ENCODE data around the gene CKLF.
"Not testable (repeated sequence)": the region's sequence is repeated elsewhere in the genome, so short reads cannot be mapped to it uniquely, and the experiment has no call there.

CKLF gene

DNA sequence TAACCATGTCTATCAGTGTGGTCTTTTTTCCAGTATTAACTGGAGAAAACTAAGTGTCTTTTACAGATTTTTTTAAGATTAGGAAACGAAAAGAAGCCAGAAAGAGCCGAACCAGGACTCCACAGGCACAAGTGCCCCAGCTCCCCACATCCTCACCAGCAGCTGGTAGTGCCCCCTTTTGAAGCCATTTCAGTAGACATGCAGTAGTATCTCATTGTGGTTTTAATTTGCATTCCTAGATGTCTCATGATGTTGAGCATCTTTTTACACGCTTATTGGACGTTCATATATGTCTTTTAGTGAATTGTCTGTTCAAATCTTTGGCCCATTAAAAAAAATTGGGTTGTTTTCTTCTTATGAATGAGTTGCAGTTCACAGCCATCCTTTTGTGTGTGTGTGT is 47.4 kb downstream of the CKLF start:
- no peak overlapping the region for H3K9ac ChIP-seq (ENCODE audit: low read depth, low read length)
- H3K4me1 ChIP-seq (ENCODE audit: insufficient read depth, low read length): no peaks in the 10 kb centered on the region
- no peaks in the 10 kb centered on the region for H3K9me3 ChIP-seq (ENCODE audit: control insufficient read depth, insufficient read depth, low read length)
- H3K36me3 ChIP-seq (ENCODE audit: insufficient read depth, low read length): no peaks in the 10 kb centered on the region

DNA sequence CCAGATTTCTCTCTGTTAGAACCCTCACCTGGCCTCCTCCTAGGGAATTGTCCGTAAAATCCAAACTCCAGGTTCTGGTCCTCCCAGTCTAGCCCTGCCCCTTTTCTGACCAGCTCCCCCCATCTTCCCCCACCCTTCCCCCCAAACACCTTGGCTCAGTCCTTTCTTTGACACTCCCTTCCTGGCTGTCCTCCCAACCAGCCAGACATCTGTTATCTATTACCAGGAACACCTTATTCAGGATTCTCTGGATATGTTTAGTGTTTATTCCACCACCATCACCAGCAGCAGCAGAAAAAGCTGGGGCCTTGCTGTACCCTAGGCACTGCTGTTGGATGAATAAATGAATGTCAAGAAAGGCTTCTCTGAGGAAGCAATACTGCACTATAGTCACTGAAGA is 48.1 kb downstream of the CKLF start:
- H3K9ac ChIP-seq (ENCODE audit: low read depth, low read length): no peak overlapping the region
- H3K4me1 ChIP-seq (ENCODE audit: insufficient read depth, low read length): no peaks in the 10 kb centered on the region
- H3K9me3 ChIP-seq (ENCODE audit: control insufficient read depth, insufficient read depth, low read length): no peaks in the 10 kb centered on the region
- no peaks in the 10 kb centered on the region for H3K36me3 ChIP-seq (ENCODE audit: insufficient read depth, low read length)

GRCh38 chr16:66601471-66601870 is 49.1 kb downstream of the CKLF start:
- no peak overlapping the region for H3K9ac ChIP-seq (ENCODE audit: low read depth, low read length)
- H3K4me1 ChIP-seq (ENCODE audit: insufficient read depth, low read length): peaks cover 7% of the 10 kb centered on the region; the same call in 1 of the 2 replicates
- H3K9me3 ChIP-seq (ENCODE audit: control insufficient read depth, insufficient read depth, low read length): no peaks in the 10 kb centered on the region
- no peaks in the 10 kb centered on the region for H3K36me3 ChIP-seq (ENCODE audit: insufficient read depth, low read length)

- H3K9me3 ChIP-seq (ENCODE audit: control insufficient read depth, insufficient read depth, low read length): no peaks in the 10 kb centered on the region
- H3K36me3 ChIP-seq (ENCODE audit: insufficient read depth, low read length): no peaks in the 10 kb centered on the region
- peak overlapping the region; percentile 69 for H3K9ac ChIP-seq (ENCODE audit: low read depth, low read length)
- peaks cover 15% of the 10 kb centered on the region for H3K4me1 ChIP-seq (ENCODE audit: insufficient read depth, low read length)
Measured at GRCh38 chr16:66603537-66604375, 51.4 kb downstream of the CKLF start.

DNA sequence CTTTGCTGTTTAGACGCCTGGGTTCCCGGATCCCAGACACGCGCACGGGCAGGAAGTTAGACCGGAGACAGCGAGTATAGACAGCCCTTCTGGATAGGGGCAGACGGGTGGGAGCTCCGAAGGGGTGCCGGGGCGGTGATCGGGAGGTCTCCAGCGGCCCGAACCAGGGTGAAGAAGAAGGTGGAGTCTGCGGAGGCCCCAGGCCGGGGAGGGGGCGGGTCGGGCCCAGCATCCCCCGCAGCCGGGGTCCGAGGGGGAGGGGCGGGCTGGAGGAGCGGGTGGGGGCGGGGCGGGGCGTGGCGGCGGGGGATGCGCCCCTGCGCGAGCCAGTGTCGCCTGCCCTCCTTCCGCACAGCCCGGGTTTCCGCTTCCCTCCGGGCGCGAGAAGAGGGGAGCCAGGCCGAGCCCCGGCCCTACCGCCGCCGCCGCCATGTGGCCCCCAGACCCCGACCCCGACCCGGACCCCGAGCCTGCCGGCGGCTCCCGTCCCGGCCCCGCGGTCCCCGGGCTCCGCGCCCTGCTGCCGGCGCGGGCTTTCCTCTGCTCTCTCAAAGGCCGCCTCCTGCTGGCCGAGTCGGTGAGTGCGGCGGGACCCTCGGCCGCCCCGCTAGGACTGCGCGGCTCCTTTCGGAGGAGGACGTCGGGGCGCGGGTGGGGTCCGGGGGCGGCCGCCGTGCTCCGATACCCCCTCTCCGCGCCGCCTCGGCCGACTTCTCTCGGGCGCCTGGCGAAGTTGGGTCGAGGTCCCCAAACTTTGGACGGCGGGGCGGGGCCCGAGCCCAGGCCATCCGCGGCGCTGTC is 52.2 kb downstream of the CKLF start, which contains the start of gene CMTM3:
CMTM3 (plus strand) TSS at position 329 of the 801 bp plus-strand sequence; CDS start at position 431, 102 bp downstream.
- Histone ChIP-seq H3K4me1 (ENCODE audit: insufficient read depth, low read length) (peaks cover 19% of the 10 kb centered on the region), H3K9ac (ENCODE audit: low read depth, low read length) (peak within 1 kb of the TSS; percentile 70), H3K9me3 (ENCODE audit: control insufficient read depth, insufficient read depth, low read length) (no peaks in the 10 kb centered on the region), H3K36me3 (ENCODE audit: insufficient read depth, low read length) (no peaks in the 10 kb centered on the region)

DNA sequence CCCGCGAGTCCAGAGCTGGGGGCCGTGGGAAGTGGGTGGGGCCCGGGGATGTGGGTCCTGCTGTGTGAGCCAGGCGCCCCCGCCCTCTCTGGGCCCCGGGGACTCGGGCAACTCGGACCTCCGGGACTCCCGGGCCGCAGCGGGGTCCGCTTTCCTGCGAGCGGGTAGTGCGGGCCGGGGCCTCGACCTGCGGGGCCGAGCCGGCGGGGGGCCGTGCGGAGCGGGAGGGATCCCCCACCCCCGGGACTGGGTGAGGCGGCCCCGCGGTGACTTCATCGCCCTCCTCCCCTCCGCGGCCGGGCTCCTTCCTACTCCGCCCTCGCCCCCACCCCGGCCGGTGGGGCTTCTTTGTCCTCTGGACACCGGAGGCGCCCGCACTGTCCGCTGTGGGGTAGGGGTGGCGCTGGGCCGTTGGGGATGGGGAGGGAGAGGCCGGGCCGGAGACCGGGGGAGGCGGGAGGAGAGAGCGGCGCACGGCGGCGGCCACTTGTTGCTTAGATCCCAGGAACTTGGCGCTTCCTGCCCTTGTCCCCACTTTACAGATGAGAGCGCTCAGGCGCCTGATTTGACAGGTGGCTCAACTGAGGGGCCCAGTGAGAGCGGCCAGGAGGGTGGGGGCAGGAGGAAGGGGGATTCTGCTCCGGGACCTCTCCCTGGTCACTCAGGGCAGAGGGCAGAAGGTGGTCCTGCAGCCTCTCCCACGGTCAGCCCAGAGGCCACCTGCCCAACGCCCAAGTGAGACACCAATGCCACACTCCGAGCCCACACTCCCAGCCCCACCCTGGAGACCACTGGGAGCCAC is 53.0 kb downstream of the CKLF start:
- Histone ChIP-seq H3K9me3 (ENCODE audit: control insufficient read depth, insufficient read depth, low read length) (no peaks in the 10 kb centered on the region), H3K36me3 (ENCODE audit: insufficient read depth, low read length) (peaks cover 3% of the 10 kb centered on the region; the same call in 1 of the 2 replicates), H3K4me1 (ENCODE audit: insufficient read depth, low read length) (peaks cover 19% of the 10 kb centered on the region), H3K9ac (ENCODE audit: low read depth, low read length) (peak overlapping the region; percentile 70)

DNA sequence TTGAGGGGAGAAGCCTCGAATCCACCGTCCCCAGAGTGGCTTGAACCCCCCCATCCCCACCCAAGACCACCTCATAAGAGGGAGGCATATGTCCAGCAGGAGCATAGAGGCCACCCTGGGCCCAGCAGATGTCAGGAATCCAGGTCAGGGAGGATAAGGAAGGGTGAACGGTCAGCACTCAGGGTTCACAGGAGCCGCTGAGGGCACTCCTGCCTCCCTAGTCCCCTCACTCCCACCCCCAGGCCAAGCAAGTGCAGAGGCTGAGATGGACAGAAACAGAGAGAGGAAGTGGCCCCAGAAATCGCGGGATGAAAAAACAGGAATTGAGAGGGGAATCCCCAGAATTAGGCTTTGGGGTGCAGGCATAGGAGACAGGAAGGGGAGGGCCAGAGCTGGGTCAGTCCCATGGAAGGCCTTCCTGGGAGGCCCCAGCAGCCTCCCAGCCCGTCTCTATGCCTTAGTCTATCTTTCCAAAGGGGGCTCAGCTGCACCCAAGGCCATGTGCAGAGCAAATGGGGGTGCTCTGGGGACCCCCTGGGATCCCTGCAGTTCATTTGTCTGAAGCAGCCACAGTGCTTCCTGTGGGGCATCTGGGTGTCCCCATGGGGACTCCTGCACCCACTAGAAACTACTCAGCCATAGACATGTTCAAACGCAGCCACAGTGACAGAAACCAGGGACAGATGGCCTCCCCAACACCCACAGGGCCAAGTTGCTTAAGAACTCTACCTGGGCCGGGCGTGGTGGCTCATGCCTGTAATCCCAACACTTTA is 53.8 kb downstream of the CKLF start:
- peaks cover 5% of the 10 kb centered on the region; the same call in 1 of the 2 replicates for H3K36me3 ChIP-seq (ENCODE audit: insufficient read depth, low read length)
- H3K4me1 ChIP-seq (ENCODE audit: insufficient read depth, low read length): peaks cover 19% of the 10 kb centered on the region
- H3K9ac ChIP-seq (ENCODE audit: low read depth, low read length): peak overlapping the region; percentile 70; the same call in 1 of the 2 replicates
- H3K9me3 ChIP-seq (ENCODE audit: control insufficient read depth, insufficient read depth, low read length): no peaks in the 10 kb centered on the region

GRCh38 chr16:66608241-66609138 is 56.1 kb downstream of the CKLF start:
- H3K4me1 ChIP-seq (ENCODE audit: insufficient read depth, low read length): peaks cover 19% of the 10 kb centered on the region
- no peaks in the 10 kb centered on the region for H3K9me3 ChIP-seq (ENCODE audit: control insufficient read depth, insufficient read depth, low read length)
- no peak overlapping the region for H3K9ac ChIP-seq (ENCODE audit: low read depth, low read length)
- peaks cover 14% of the 10 kb centered on the region for H3K36me3 ChIP-seq (ENCODE audit: insufficient read depth, low read length)

DNA sequence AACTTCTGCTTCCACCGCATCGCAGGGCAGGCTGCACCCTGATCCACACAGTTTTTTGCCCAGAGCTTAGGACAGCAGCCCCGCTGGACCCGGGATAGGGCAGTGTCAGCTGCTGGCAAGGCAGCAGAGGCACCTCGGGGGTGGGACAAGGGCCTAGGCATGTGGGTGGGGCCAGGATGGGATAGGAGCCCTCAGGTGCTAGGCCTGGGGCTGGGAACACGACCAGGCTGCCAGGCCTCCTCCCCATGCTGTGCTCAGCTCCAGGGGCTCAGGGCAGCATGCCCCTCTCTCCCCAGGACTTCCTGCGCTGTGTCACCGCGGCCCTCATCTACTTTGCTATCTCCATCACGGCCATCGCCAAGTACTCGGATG is 56.7 kb downstream of the CKLF start:
- Histone ChIP-seq H3K36me3 (ENCODE audit: insufficient read depth, low read length) (peaks cover 16% of the 10 kb centered on the region), H3K4me1 (ENCODE audit: insufficient read depth, low read length) (peaks cover 19% of the 10 kb centered on the region), H3K9ac (ENCODE audit: low read depth, low read length) (no peak overlapping the region), H3K9me3 (ENCODE audit: control insufficient read depth, insufficient read depth, low read length) (no peaks in the 10 kb centered on the region)

- H3K36me3 ChIP-seq (ENCODE audit: insufficient read depth, low read length): peaks cover 16% of the 10 kb centered on the region
- H3K9me3 ChIP-seq (ENCODE audit: control insufficient read depth, insufficient read depth, low read length): no peaks in the 10 kb centered on the region
- no peak overlapping the region for H3K9ac ChIP-seq (ENCODE audit: low read depth, low read length)
- peaks cover 19% of the 10 kb centered on the region for H3K4me1 ChIP-seq (ENCODE audit: insufficient read depth, low read length)
Measured at GRCh38 chr16:66610111-66610820, 57.9 kb downstream of the CKLF start.

DNA sequence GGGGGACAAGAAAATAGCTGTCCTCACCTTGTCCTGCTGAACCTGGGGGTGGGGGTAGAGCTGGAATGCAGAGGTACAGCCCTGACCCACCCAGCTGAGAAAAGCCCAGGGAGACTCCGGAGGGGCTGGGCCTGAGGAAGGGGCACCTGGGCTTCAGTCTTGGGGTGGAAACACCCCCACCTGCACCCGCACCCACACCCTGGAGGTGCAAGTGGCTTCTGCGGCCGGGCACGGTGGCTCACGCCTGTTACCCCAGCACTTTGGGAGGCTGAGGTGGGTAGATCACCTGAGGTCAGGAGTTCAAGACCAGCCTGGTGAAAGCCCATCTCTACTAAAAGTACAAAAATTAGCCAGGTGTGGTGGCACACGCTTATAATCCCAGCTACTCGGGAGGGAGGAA is 59.5 kb downstream of the CKLF start:
- H3K4me1 ChIP-seq (ENCODE audit: insufficient read depth, low read length): peaks cover 21% of the 10 kb centered on the region
- not testable (repeated sequence) for H3K9ac ChIP-seq (ENCODE audit: low read depth, low read length); H3K9me3 ChIP-seq (ENCODE audit: control insufficient read depth, insufficient read depth, low read length)
- H3K36me3 ChIP-seq (ENCODE audit: insufficient read depth, low read length): peaks cover 16% of the 10 kb centered on the region

DNA sequence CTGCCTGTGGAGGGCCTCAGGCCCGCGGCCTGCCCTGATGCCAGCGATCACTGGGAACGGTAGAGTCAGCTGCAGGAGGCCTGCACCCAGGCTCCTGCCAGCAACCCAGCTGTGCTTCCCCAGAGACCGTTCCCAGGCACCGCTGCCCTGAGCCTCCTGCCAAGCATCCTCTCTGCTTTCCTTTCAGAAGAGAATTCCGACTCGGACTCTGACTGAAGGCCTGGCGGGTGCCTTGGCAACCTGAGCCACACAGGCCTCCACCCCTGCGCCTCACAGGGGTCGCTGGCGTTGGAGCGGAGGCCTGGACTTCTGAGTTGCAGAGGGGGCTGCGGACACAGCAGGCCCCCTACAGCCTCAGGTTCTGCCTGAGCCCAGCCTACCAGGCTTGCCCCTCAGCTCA is 60.0 kb downstream of the CKLF start:
- no peaks in the 10 kb centered on the region for H3K9me3 ChIP-seq (ENCODE audit: control insufficient read depth, insufficient read depth, low read length)
- H3K4me1 ChIP-seq (ENCODE audit: insufficient read depth, low read length): peaks cover 25% of the 10 kb centered on the region
- no peak overlapping the region for H3K9ac ChIP-seq (ENCODE audit: low read depth, low read length)
- H3K36me3 ChIP-seq (ENCODE audit: insufficient read depth, low read length): peaks cover 16% of the 10 kb centered on the region
